ENCODE results near the gene SGMS1. TPM values are rescaled to one million over a fixed set of nuclear protein-coding genes. Genes with fewer than 3 reads are reported as not detected.

Gene SGMS1
- total and polyA plus RNA-seq, 2 experiments from 2014 or later, result 15.0 to 34.7 TPM

DNA sequence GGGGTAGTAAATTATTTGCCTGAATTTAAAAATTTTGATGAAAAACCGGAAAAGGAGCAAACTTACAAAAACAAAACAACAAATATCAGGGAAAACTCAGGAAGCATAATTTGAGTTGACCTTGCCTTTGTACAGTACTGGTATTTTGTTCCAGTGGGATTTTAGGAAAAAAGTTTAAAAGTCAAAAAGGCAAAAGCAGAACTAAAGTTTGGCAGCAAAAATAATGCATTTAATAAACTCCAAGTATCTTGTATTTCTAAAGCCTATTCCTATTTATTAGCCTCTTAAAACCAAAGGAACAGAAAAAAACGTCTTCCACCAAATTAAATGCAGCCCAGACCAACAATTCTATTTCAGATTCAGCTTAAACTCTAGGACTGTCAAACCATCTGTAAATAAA lies 281.8 kb downstream of the SGMS1 start:
- TF ChIP-seq EZH2phosphoT487 (IDR thresholded peaks at IDR 0.05; ENCODE audit: unreplicated experiment), result no peak
- TF ChIP-seq, protein P1, sequence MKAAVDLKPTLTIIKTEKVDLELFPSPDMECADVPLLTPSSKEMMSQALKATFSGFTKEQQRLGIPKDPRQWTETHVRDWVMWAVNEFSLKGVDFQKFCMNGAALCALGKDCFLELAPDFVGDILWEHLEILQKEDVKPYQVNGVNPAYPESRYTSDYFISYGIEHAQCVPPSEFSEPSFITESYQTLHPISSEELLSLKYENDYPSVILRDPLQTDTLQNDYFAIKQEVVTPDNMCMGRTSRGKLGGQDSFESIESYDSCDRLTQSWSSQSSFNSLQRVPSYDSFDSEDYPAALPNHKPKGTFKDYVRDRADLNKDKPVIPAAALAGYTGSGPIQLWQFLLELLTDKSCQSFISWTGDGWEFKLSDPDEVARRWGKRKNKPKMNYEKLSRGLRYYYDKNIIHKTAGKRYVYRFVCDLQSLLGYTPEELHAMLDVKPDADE (IDR thresholded peaks at IDR 0.05), result no peak
- no peak for TF ChIP-seq NANOG (IDR thresholded peaks at IDR 0.05; ENCODE audit: borderline replicate concordance)
- no peak for TF ChIP-seq ZNF331 (CRISPR knock-in tag; IDR thresholded peaks at IDR 0.05; ENCODE audit: low read depth)
- TF ChIP-seq ZNF114 (CRISPR knock-in tag; IDR thresholded peaks at IDR 0.05), result no peak
- TF ChIP-seq, protein P2, sequence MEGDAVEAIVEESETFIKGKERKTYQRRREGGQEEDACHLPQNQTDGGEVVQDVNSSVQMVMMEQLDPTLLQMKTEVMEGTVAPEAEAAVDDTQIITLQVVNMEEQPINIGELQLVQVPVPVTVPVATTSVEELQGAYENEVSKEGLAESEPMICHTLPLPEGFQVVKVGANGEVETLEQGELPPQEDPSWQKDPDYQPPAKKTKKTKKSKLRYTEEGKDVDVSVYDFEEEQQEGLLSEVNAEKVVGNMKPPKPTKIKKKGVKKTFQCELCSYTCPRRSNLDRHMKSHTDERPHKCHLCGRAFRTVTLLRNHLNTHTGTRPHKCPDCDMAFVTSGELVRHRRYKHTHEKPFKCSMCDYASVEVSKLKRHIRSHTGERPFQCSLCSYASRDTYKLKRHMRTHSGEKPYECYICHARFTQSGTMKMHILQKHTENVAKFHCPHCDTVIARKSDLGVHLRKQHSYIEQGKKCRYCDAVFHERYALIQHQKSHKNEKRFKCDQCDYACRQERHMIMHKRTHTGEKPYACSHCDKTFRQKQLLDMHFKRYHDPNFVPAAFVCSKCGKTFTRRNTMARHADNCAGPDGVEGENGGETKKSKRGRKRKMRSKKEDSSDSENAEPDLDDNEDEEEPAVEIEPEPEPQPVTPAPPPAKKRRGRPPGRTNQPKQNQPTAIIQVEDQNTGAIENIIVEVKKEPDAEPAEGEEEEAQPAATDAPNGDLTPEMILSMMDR (conservative IDR thresholded peaks at IDR 0.05; ENCODE audit: low read depth in 2 of 2), result no peak
- H3K4me3 Mint-ChIP-seq, result no peak overlapping the region
- no peak for DNase-seq (ENCODE audit: low spot score)
- Histone ChIP-seq H4K20me1 (replicated peaks; ENCODE audit: insufficient read depth) (no peaks in the 10 kb centered on the region), H3K4me3 (no peak overlapping the region), H3K27ac (ENCODE audit: low read depth) (no peak overlapping the region), H3K79me2 (replicated peaks; ENCODE audit: insufficient read depth) (no peaks in the 10 kb centered on the region), H3K4me1 (ENCODE audit: insufficient read depth) (no peaks in the 10 kb centered on the region), H3K27me3 (ENCODE audit: insufficient read depth) (no peaks in the 10 kb centered on the region), H3K4me2 (no peak overlapping the region), H2AFZ (no peak overlapping the region), H3F3A (replicated peaks; ENCODE audit: low read depth) (no peaks in the 10 kb centered on the region), H3K36me3 (ENCODE audit: insufficient read depth) (no peaks in the 10 kb centered on the region), H3K9me2 (ENCODE audit: insufficient read depth) (no peaks in the 10 kb centered on the region)
- no peaks in the 10 kb centered on the region for H3K27me3 Mint-ChIP-seq (ENCODE audit: insufficient read depth, low read depth, poor library complexity)
- no peaks in the 10 kb centered on the region for H3K9me3 Mint-ChIP-seq
- H3K36me3 Mint-ChIP-seq (ENCODE audit: low read depth), result 0 out of 3 replicates have a peak, but pooled peaks cover 7% of the 10 kb centered on the region
- ATAC-seq, result no peak
- H3K27ac Mint-ChIP-seq, result no peak overlapping the region
- H3K4me1 Mint-ChIP-seq, result no peaks in the 10 kb centered on the region

DNA sequence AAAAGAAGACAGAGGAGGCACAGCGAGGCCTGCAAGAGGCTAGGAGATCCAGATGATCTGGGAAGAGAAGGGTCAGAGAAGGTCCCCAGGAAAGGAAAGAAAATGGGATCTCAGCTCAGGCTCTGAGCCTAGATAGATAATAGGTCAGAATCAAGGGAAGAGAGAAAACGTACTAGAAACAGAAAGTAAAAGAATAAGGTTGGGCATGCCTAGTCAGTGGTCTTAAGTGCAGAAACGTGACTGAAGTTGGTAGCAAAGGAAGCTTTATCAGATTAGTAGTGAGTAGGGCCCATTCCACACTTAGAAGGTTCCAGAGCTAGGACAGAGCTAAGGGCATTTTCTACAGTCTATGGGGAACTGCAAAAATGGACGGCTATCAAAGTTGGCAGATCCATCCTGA lies 287.6 kb downstream of the SGMS1 start:
- Histone ChIP-seq H2AFZ (no peak overlapping the region), H3K27me3 (ENCODE audit: insufficient read depth) (no peaks in the 10 kb centered on the region), H3K4me3 (no peak overlapping the region), H3K4me1 (ENCODE audit: insufficient read depth) (no peaks in the 10 kb centered on the region), H3K79me2 (replicated peaks; ENCODE audit: insufficient read depth) (no peaks in the 10 kb centered on the region; the same call in 1 of the 2 replicates), H3K27ac (ENCODE audit: low read depth) (no peak overlapping the region), H3K4me2 (no peak overlapping the region), H3K9me2 (ENCODE audit: insufficient read depth) (no peaks in the 10 kb centered on the region), H3F3A (replicated peaks; ENCODE audit: low read depth) (no peaks in the 10 kb centered on the region), H4K20me1 (replicated peaks; ENCODE audit: insufficient read depth) (no peaks in the 10 kb centered on the region), H3K36me3 (ENCODE audit: insufficient read depth) (no peaks in the 10 kb centered on the region)
- peaks cover 1% of the 10 kb centered on the region for H3K27me3 Mint-ChIP-seq (ENCODE audit: insufficient read depth, low read depth, poor library complexity)
- H3K36me3 Mint-ChIP-seq (ENCODE audit: low read depth), result no peaks in the 10 kb centered on the region
- H3K9me3 Mint-ChIP-seq, result no peaks in the 10 kb centered on the region
- H3K27ac Mint-ChIP-seq, result no peak overlapping the region
- ATAC-seq (no peak), DNase-seq (ENCODE audit: low spot score) (no peak)
- H3K4me3 Mint-ChIP-seq, result no peak overlapping the region
- TF ChIP-seq, protein P3, sequence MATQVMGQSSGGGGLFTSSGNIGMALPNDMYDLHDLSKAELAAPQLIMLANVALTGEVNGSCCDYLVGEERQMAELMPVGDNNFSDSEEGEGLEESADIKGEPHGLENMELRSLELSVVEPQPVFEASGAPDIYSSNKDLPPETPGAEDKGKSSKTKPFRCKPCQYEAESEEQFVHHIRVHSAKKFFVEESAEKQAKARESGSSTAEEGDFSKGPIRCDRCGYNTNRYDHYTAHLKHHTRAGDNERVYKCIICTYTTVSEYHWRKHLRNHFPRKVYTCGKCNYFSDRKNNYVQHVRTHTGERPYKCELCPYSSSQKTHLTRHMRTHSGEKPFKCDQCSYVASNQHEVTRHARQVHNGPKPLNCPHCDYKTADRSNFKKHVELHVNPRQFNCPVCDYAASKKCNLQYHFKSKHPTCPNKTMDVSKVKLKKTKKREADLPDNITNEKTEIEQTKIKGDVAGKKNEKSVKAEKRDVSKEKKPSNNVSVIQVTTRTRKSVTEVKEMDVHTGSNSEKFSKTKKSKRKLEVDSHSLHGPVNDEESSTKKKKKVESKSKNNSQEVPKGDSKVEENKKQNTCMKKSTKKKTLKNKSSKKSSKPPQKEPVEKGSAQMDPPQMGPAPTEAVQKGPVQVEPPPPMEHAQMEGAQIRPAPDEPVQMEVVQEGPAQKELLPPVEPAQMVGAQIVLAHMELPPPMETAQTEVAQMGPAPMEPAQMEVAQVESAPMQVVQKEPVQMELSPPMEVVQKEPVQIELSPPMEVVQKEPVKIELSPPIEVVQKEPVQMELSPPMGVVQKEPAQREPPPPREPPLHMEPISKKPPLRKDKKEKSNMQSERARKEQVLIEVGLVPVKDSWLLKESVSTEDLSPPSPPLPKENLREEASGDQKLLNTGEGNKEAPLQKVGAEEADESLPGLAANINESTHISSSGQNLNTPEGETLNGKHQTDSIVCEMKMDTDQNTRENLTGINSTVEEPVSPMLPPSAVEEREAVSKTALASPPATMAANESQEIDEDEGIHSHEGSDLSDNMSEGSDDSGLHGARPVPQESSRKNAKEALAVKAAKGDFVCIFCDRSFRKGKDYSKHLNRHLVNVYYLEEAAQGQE (IDR thresholded peaks at IDR 0.05; ENCODE audit: unreplicated experiment), result no peak
- TF ChIP-seq ZNF331 (CRISPR knock-in tag; IDR thresholded peaks at IDR 0.05; ENCODE audit: low read depth), result no peak
- TF ChIP-seq POLR2AphosphoS5 (IDR thresholded peaks at IDR 0.05; ENCODE audit: low read depth), result no peak
- TF ChIP-seq, protein P1 (IDR thresholded peaks at IDR 0.05), result no peak
- TF ChIP-seq, protein P2 (conservative IDR thresholded peaks at IDR 0.05; ENCODE audit: low read depth in 2 of 2), result no peak
- no peak for TF ChIP-seq EZH2phosphoT487 (IDR thresholded peaks at IDR 0.05; ENCODE audit: unreplicated experiment)
- TF ChIP-seq CREB1 (CRISPR knock-in tag; IDR thresholded peaks at IDR 0.05; ENCODE audit: low read depth), result no peak
- peaks cover 9% of the 10 kb centered on the region; the same call in 2 of the 3 replicates for H3K4me1 Mint-ChIP-seq
